ENCODE measurements around the gene FAM174B. TPM values are rescaled to one million over a fixed set of nuclear protein-coding genes. Genes with fewer than 3 reads are reported as not detected.

The FAM174B gene
- total and polyA plus RNA-seq, 2 donors: 8.7 to 8.8 TPM

DNA sequence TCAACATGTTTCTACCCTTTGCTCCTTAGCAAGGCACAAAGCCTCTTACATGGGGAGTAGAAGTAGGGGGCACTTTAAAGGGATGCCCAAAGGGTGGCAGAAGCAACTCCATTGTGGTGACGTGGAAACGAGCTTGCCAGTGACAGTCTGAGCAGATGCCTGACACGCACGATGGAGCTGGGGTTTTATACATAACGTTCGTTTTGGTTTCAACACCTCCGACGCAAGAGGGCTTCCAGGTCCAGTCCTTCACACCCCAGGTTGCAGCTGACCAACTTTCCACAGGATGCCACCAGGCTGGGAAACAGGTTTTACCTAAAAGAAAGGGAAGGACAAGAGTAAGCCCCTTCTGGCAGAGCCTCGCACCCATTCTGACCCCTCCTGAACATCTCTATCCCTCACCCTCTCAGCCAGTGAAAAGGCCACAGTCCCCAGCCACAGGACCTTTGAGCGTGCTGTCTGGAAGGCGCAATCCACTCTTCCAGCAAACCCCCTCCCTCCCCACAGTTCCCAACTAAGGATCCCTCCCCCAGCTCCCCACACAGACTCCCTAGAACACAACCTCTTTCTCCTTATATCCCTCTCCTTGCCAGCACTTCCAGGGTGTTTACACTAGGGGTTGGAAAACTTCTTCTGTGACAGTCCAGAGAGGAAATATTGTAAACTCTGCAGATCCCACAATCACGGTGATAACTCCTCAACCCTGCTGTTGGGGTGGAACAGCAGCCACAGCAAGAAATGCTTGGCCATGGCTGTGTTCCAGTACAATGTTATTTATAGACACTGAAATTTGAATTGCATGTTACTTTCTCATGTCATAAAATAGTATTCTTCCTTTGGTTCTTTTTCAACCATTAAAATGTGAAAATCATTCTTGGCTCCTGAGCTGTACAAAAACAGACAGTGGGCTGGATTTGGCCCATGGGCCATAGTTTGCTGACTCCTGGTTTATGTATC lies 36.2 kb downstream of the FAM174B start:
- Histone ChIP-seq H3K4me1 (ENCODE audit: control insufficient read depth in 2 of 2, insufficient read depth in 2 of 2, low read length in 2 of 2) (peaks cover 0 to 20% of the 10 kb centered on the region in 2 donors), H3K4me3 (ENCODE audit: low read length in 2 of 2) (no peak overlapping the region), H3K27ac (ENCODE audit: low read depth in 1 of 2, low read length in 1 of 2) (peak overlapping the region in 1 of 2 donors; percentile 30), H3K9me3 (ENCODE audit: control insufficient read depth in 2 of 2, insufficient read depth in 1 of 2, low read length in 1 of 2) (no peaks in the 10 kb centered on the region), H3K27me3 (ENCODE audit: control insufficient read depth in 2 of 2, insufficient read depth in 1 of 2, low read length in 1 of 2) (no peaks in the 10 kb centered on the region), H3K36me3 (ENCODE audit: control insufficient read depth in 2 of 2, insufficient read depth in 2 of 2, low read length in 1 of 2) (no peaks in the 10 kb centered on the region)
- no peak for DNase-seq (ENCODE audit: low read depth in 6 of 9, low spot score in 9 of 9)
- WGBS: 96% methylated on average over 12 of the region's 12 CpGs

DNA sequence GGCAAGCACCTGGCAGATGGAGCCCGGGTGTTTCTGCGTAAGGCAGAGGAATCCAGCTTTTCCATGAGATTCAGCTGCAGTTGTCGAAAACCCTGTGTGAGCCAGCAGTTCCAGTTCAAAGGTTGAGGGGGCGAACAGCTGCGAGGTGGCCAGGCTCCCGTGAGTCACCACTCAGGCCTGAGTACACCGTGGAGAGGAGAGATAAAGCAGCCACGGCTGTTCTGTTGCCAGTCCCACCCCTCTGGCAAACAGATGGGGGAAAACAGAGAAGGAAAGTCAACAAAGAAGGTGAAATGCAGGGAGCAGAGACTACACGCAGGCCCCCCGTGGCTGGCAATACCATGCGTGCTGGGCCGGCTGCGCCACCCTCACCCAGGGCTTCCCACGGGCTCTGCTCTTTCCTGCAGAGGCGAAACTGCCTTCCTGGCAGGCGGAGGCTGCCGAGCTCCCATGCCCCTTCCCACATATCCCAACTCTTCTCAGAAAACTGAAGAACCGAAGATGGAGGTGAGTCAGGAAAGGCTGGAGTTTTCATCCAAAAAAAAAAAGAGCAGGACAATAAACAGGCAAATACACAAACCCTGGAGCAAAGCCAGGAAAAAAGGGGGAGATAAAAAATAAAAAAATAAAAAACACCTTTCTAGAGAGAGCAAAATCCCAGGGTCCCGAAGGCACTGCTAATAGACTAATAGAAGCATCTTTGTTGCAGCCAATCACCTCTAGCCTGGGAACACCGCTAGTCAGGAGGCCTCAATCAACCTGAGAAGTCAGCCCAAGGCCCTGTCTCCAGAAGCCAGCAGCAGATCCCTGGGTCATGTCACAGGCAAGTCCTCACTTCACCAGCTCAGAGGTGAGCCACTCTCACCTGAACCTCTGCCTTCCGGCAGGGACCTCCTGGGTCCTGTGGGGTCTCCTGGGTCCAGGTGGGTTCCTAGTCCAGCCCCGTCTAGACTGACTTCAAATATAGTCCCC lies 37.7 kb downstream of the FAM174B start:
- H3K4me1 ChIP-seq (ENCODE audit: control insufficient read depth in 2 of 2, insufficient read depth in 2 of 2, low read length in 2 of 2): peaks cover 0 to 16% of the 10 kb centered on the region in 2 donors
- no peak overlapping the region for H3K4me3 ChIP-seq (ENCODE audit: low read length in 2 of 2)
- no peaks in the 10 kb centered on the region for H3K9me3 ChIP-seq (ENCODE audit: control insufficient read depth in 2 of 2, insufficient read depth in 1 of 2, low read length in 1 of 2)
- DNase-seq (ENCODE audit: low read depth in 6 of 9, low spot score in 9 of 9): no peak
- WGBS: 95% methylated on average over 22 of the region's 22 CpGs
- no peak overlapping the region for H3K27ac ChIP-seq (ENCODE audit: low read depth in 1 of 2, low read length in 1 of 2)
- H3K27me3 ChIP-seq (ENCODE audit: control insufficient read depth in 2 of 2, insufficient read depth in 1 of 2, low read length in 1 of 2): no peaks in the 10 kb centered on the region
- H3K36me3 ChIP-seq (ENCODE audit: control insufficient read depth in 2 of 2, insufficient read depth in 2 of 2, low read length in 1 of 2): no peaks in the 10 kb centered on the region

DNA sequence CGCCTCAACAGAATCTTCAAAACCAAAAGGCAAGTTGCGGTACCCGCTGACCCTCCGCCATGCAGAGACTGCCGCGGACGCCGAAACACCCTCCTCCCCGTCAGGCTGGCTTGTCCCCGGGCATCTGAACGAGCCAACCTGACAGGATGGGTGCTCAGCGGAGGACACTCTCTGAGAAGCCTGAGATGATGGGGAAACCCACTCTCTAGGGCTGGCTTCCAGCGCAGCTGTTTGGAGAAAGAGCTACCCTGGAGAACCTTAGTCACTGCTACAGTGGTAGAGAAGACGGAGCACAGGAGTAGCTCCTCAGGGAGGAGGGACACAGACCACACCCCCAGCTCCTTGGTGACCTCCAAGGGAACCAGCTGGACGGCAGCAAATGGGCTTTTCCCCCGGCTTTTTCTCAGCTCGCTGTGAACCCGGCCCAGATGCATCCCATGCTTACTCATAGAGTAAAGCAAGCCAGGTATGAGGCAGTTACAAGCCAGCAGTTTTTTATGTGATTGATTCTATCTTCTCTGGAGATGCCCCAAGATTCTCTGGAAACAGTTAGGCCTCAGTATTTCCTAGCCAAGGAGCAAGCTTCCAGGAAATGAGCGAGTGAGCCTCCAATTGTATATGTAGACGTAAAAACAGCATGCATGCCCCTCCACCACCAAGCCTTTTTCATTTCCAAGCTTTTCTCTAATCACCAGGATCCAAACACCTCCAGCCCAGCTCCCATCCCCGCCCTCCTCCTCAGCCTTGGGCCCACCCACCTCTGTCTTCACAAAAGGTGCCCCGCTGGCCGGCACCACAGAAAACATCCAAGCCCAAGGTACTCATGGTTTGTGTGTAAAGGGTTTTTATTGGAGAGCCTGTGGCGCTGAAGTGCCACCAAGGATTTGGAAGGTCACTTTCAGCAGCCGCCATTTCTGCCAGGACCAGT lies 38.7 kb downstream of the FAM174B start:
- Histone ChIP-seq H3K27me3 (ENCODE audit: control insufficient read depth in 2 of 2, insufficient read depth in 1 of 2, low read length in 1 of 2) (no peaks in the 10 kb centered on the region), H3K9me3 (ENCODE audit: control insufficient read depth in 2 of 2, insufficient read depth in 1 of 2, low read length in 1 of 2) (no peaks in the 10 kb centered on the region), H3K27ac (ENCODE audit: low read depth in 1 of 2, low read length in 1 of 2) (no peak overlapping the region), H3K36me3 (ENCODE audit: control insufficient read depth in 2 of 2, insufficient read depth in 2 of 2, low read length in 1 of 2) (no peaks in the 10 kb centered on the region), H3K4me1 (ENCODE audit: control insufficient read depth in 2 of 2, insufficient read depth in 2 of 2, low read length in 2 of 2) (peaks cover 0 to 16% of the 10 kb centered on the region in 2 donors), H3K4me3 (ENCODE audit: low read length in 2 of 2) (no peak overlapping the region)
- 96% methylated on average over 25 of the region's 25 CpGs for WGBS
- DNase-seq (ENCODE audit: low read depth in 6 of 9, low spot score in 9 of 9): no peak

DNA sequence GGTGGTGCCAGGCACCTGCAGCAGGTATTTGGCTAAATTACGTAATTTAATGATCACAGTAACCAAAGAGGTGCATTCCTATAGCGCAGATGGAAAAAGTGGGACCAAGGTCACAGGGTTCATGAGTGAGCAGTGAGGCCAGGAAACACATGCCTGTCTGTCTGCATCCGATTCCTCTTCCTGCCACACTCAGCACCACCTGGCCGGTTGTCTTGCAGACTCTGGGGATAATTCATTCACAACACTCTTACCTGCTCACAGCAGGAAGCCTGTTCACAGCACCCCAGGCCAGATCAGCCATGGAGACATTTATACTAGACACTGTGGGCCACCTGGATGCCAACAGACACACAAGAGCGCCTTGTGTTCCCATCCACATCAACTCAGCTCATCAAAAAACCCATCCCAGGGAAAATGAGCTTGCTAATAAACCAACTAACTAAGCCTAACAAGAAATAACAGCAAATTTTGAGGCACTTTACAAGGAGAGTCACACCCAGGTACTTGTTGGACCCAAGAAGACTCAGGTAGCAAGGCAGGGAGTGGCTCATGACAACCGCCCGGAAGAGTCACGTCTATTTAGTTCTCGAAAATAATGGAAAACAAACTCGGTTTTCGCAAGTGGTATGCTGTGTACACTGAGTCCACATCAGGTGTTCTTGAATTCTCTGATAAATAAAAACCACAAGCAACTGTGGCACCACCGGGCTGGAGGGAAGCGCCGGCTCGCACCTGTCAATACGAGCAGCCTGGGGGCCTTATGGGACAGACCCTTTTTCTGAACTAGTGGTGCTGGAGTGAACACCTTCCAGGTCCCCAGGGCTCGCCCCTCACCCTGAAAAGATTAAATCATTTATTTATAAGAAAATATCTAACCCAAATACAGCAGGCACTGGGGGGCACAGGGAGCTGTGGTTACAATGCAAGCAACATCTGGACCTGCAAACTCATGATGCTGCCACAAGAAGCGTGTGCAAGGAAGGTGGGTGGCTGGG lies 40.5 kb downstream of the FAM174B start:
- Histone ChIP-seq H3K27me3 (ENCODE audit: control insufficient read depth in 2 of 2, insufficient read depth in 1 of 2, low read length in 1 of 2) (no peaks in the 10 kb centered on the region), H3K4me1 (ENCODE audit: control insufficient read depth in 2 of 2, insufficient read depth in 2 of 2, low read length in 2 of 2) (peaks cover 0 to 16% of the 10 kb centered on the region in 2 donors), H3K27ac (ENCODE audit: low read depth in 1 of 2, low read length in 1 of 2) (no peak overlapping the region), H3K36me3 (ENCODE audit: control insufficient read depth in 2 of 2, insufficient read depth in 2 of 2, low read length in 1 of 2) (no peaks in the 10 kb centered on the region), H3K4me3 (ENCODE audit: low read length in 2 of 2) (no peak overlapping the region), H3K9me3 (ENCODE audit: control insufficient read depth in 2 of 2, insufficient read depth in 1 of 2, low read length in 1 of 2) (no peaks in the 10 kb centered on the region)
- peak in 1 of 9 donors; percentile 38 for DNase-seq (ENCODE audit: low read depth in 6 of 9, low spot score in 9 of 9)
- WGBS: 67% methylated on average over 18 of the region's 18 CpGs

DNA sequence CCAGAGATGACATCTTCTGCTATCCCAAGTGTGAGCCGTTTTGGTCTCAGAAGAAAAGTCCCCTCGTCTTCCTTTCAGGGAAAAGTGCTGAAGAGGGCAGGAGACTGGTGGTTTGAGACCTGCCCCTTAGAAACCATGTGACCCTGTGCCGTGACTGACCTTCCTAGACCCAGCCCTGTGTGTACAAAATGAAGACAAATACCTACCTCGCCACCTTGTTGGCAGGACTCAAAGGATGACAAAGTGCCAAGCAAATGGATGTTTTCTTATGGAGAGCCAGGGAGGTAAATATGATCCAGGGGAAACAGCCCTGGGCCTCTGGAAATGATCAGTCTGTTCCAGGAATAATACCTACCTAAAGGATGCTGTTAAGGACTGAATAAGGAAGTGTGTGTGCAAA lies 41.3 kb downstream of the FAM174B start:
- Histone ChIP-seq H3K27me3 (ENCODE audit: control insufficient read depth in 2 of 2, insufficient read depth in 1 of 2, low read length in 1 of 2) (no peaks in the 10 kb centered on the region), H3K4me3 (ENCODE audit: low read length in 2 of 2) (no peak overlapping the region), H3K4me1 (ENCODE audit: control insufficient read depth in 2 of 2, insufficient read depth in 2 of 2, low read length in 2 of 2) (peaks cover 0 to 16% of the 10 kb centered on the region in 2 donors), H3K36me3 (ENCODE audit: control insufficient read depth in 2 of 2, insufficient read depth in 2 of 2, low read length in 1 of 2) (no peaks in the 10 kb centered on the region), H3K27ac (ENCODE audit: low read depth in 1 of 2, low read length in 1 of 2) (no peak overlapping the region), H3K9me3 (ENCODE audit: control insufficient read depth in 2 of 2, insufficient read depth in 1 of 2, low read length in 1 of 2) (no peaks in the 10 kb centered on the region)
- WGBS: 92% methylated on average over 4 of the region's 4 CpGs
- DNase-seq (ENCODE audit: low read depth in 6 of 9, low spot score in 9 of 9): no peak

DNA sequence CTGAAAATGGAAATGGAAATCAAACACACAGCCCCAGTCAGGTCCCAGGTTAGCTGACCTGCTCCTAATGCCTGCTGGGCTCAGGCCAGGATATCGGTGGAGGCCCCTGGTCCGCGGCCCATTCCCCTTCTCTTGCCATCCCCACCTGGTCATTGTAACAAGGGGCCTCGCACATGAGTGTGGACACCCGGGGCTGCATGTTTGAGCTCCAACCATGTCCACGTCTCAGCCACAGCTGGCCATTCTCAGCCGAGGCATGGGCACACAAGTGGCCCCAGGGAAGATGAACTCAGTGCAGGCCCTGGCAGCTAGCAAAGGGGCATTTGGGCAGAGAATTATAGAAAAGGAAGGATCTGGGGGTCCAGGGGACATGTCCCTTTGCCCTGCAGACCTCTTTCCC lies 41.7 kb downstream of the FAM174B start:
- Histone ChIP-seq H3K27ac (ENCODE audit: low read depth in 1 of 2, low read length in 1 of 2) (no peak overlapping the region), H3K36me3 (ENCODE audit: control insufficient read depth in 2 of 2, insufficient read depth in 2 of 2, low read length in 1 of 2) (no peaks in the 10 kb centered on the region), H3K27me3 (ENCODE audit: control insufficient read depth in 2 of 2, insufficient read depth in 1 of 2, low read length in 1 of 2) (no peaks in the 10 kb centered on the region), H3K9me3 (ENCODE audit: control insufficient read depth in 2 of 2, insufficient read depth in 1 of 2, low read length in 1 of 2) (no peaks in the 10 kb centered on the region), H3K4me1 (ENCODE audit: control insufficient read depth in 2 of 2, insufficient read depth in 2 of 2, low read length in 2 of 2) (peaks cover 0 to 16% of the 10 kb centered on the region in 2 donors), H3K4me3 (ENCODE audit: low read length in 2 of 2) (no peak overlapping the region)
- no peak for DNase-seq (ENCODE audit: low read depth in 6 of 9, low spot score in 9 of 9)
- WGBS: 91% methylated on average over 7 of the region's 7 CpGs

DNA sequence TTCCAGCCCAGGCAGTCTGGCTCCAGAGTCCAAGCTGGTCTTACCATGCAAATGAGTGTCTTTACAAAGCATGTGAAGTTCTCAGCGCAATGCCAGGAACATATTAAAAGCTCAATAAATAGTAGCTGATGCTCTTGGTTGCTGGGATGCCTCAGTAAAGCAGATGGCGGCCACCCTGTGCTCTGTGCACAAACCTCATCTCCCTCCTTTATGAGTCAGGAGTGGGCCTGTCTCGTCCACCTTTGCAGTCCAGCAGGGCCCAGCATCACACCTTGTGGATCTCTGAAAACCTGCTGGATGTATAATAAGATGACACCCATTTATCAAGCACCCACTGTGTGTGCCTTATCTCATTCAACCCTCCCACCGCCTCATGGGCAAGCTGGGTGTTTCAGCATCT lies 42.7 kb downstream of the FAM174B start:
- no peak for DNase-seq (ENCODE audit: low read depth in 6 of 9, low spot score in 9 of 9)
- no peaks in the 10 kb centered on the region for H3K36me3 ChIP-seq (ENCODE audit: control insufficient read depth in 2 of 2, insufficient read depth in 2 of 2, low read length in 1 of 2)
- no peak overlapping the region for H3K27ac ChIP-seq (ENCODE audit: low read depth in 1 of 2, low read length in 1 of 2)
- 96% methylated on average over 4 of the region's 4 CpGs for WGBS
- no peak overlapping the region for H3K4me3 ChIP-seq (ENCODE audit: low read length in 2 of 2)
- H3K4me1 ChIP-seq (ENCODE audit: control insufficient read depth in 2 of 2, insufficient read depth in 2 of 2, low read length in 2 of 2): peaks cover 0 to 16% of the 10 kb centered on the region in 2 donors
- H3K9me3 ChIP-seq (ENCODE audit: control insufficient read depth in 2 of 2, insufficient read depth in 1 of 2, low read length in 1 of 2): no peaks in the 10 kb centered on the region
- no peaks in the 10 kb centered on the region for H3K27me3 ChIP-seq (ENCODE audit: control insufficient read depth in 2 of 2, insufficient read depth in 1 of 2, low read length in 1 of 2)

Measured in thymus (tissue), 11 donors.